CD4-positive, alpha-beta T cell treated with Interleukin-21 for 1 hour (primary cell): Measurements from ENCODE around the gene DISC1.
"Not testable (repeated sequence)": the region's sequence is repeated elsewhere in the genome, so short reads cannot be mapped to it uniquely, and the experiment has no call there.

Experiments used
- DNase-seq: peaks from one replicate; pipeline ENCODE4 v3.0.0-alpha.2; 2020

Gene DISC1

DNA sequence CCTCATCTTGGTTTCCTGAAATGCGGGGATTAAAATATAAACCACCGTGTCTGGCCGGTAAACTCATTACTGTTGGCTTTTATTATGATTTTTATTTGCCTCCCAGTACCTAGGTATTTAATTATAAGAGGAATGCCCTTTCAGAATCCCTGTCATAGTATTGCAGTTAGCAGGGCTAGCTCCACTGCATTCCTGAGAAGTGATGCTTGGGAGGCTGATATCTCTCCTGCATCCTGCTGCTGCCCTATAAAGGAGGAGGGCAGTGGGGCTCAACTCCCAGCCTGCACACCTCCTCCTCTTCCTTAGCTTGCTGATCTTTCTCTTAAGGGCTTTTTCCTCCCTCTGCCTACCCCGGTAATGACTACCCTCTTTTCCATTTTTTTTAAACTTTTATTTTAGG, 19.9 kb upstream of the DISC1 start:
- DNase-seq, result no peak

GRCh38 chr1:231610388-231610787, 16.2 kb upstream of the DISC1 start:
- DNase-seq, result no peak

DNA sequence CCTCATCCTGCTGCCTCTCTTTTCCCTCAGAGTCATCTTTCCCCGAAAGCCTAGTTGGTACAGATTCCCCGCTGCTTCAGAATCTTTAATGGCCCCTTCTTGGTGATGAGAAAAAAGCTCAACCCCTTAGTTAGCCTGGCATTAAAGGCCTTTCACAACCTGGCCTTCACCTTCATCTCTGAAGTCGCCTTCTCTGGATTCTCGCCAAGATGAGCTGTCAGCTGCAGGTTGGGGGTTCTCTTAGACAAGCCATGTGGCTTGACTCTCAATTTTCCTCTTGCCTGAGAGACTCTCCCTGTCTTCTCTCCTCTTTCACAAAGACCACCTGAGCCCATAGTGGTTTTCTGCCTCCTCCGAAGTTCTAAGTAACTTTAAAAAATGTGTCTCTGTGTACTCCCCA, 15.5 kb upstream of the DISC1 start:
- no peak for DNase-seq

DNA sequence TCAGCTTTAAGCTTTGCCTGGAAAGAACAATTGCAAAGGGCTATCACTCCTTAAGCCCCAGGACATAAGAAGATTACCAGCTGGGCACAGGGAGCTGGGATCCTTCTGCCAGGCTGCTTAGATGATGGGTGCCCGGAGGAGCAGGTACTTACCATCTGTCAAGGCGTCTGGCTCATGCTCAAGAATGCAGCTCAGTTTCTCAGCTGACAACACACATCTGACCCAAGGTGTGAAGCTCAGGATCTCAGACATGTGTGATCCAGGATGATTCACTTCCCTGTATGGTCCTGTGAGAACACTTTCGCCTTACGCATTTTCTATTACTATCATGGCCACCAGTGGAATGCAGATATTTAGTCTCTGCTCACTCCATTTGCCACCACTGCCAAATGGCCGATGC, 14.7 kb upstream of the DISC1 start:
- no peak for DNase-seq

GRCh38 chr1:231612393-231613089, 14.0 kb upstream of the DISC1 start:
- peak; percentile 66 for DNase-seq

GRCh38 chr1:231613419-231614349, 12.9 kb upstream of the DISC1 start:
- DNase-seq, result no peak

DNA sequence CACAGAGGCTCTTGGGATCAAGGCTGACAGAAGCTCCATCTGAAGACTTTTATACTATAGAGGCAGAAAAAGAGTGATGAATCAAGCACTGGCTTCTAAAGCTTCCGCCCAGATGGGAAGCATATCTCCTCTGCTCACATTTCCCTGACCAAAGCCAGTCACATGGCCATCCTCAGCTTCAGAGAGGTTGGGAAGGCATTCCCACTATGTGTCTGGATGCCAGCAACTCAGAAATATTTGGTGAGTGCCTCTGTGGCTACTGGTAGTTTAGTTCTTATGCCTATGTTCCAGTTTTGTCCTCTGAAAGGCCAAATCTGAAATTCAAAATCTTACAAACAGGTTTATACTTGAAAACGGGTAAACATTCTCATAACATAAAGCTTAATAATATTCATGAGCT, 9.9 kb upstream of the DISC1 start:
- no peak for DNase-seq

DNA sequence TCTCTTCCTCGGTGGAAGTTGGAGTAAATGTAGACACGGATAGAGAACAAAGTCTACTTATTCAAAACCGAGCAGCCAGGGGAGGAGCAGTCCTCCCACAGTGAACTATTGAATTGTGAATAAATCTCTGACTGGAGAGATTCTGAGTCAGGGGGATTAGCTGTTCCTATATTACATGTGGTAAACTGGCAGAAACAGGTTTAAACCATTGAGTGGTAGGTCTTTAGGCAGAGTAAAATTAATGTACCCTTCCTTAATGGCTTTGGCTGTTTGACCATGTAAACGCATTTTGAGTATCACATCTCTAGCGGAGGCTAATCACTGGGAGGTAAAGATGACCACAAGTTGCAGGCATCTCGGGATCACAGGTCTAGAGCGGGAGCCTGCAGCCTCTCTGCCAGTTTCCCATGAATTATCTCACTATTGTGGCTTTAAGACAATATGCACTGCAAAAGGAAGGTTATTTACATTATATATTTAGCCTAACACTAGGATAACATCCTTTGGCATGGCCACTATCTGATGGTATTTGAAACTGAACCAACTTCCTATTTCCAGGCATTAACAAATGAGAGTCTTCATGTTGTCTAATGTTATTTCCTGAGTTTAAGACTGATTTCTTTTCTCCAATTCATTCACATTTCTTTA, 7.9 kb upstream of the DISC1 start:
- no peak for DNase-seq

- DNase-seq, result no peak
These were observed 7.3 kb upstream of the DISC1 start for GRCh38 chr1:231619257-231619634.

DNA sequence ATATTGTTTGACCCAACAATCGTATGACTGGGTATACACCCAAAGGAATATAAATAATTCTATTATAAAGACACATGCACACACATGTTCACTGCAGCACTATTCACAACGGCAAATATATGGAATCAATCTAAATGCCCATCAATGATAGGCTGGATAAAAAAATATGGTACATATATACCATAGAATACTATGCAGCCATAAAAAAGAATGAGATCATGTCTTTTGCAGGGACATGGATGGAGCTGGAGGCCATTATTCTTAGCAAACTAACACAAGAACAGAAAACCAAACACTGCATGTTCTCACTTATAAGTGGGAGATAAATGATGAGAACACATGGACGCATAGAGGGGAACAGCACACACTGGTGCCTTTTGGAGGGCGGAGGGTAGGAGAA, 1.5 kb upstream of the DISC1 start:
- DNase-seq, result not testable (repeated sequence)

DNA sequence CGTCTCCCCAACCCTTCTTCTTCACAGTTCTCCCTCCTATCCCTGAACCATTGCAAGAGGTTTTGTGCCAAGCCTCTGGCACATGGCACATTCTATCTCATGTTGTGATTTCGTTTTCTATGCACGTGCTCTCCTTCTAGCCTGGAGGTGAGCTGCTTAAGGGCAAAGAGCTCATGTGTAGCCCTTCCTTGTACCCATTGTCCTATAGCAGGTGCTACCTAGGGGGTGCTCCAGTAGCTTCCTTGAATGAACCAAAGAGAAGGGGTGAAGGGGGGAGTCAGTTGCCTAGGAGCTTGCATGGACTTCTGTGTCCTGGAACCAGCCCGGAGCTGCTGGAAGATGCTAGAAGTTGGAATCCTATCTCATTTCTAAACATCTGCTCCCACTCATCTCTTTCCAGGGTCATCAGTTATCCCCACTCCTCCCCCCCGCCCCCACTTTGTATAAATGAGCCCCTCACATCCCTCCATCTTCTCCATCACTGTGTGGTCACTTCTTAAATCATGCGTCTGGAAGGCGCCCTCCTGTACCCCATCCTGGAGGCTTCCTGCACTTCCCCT, 535 bp upstream of the DISC1 start:
- no peak for DNase-seq

DNA sequence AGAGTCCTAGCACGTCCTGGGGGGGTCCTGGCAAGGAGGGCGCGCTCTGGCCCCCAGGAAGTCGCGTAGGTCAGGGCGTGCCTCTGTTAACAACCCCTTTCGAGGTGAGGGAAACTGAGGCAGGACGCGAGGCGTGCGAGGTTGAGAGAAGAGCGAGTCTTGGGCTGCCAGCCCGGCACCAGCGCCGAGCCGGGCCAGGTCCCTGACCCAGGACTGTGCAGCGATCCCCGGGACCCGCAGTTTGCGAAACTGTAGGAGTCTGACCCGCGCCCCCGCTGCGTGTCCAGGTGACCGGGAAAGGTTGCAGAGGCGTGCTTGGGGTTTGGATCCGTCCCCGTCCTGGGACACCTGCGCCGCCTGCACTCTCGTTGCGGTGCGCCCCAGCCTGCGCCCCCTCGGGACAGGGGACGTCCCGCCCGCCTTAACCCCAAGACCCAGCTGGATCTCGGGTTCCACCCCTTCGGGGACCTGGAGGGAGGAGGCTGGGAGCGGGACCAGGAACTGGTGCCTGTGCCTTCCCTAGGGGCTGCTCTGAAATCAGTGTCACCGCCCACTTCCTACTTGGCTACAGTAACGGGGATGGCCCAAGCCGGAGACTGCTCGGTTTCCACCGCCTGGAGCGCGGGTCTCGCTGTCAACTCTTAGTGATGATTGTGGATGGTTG, 493 bp downstream of the DISC1 start:
- DNase-seq, result peak; percentile 52

GRCh38 chr1:231628207-231628876, 1.8 kb downstream of the DISC1 start:
- peak; percentile 21 for DNase-seq

DNA sequence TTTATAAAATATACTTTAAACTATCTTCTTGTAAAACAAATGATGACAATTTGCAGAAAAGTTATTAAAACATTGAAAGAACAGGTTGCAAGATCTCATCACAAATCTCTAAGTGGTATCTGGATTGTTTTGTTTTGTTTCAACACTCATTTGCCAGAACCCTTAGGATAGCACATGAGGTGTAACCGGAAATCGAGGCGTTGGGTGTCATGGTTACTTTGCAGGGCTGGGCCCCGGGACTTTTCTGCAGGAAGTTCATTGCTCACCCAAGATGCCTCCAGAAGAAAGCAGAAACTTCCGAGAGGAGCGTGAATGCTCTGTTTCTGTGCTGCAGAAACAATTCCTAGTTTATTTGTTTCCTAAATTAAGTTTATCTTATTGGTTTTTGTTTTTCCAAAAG, 2.5 kb downstream of the DISC1 start:
- DNase-seq, result peak; percentile 27

DNA sequence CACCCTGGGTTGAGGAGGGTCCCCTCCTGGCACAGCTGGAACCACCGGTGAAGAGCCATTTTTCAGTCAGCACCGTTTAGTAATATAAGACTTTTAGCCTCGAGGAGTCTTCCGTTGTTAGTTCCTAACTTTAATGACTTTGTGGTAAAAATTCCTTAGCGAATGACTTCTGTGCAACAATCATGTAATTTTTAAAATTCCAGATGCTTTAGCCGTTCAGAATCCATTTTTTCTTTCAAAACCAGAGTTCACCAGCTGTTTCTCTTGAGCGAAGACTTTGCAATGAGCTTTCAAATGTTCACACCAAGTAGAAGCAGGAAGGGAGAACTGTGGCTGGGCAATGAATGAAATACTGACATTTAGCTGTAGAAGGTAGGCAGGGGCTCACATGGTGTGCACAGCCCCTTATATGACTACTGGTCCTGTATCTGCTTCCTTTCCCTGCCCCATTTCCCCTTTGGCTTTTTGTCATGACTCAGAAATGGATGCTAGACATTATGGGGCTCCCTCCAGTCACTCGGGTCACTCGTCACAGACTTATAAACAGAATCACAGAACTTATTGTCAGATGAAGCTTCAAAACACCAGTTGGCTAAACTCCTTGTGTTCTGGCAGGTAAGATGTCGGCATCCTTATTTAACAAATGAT, 4.1 kb downstream of the DISC1 start:
- DNase-seq, result no peak

DNA sequence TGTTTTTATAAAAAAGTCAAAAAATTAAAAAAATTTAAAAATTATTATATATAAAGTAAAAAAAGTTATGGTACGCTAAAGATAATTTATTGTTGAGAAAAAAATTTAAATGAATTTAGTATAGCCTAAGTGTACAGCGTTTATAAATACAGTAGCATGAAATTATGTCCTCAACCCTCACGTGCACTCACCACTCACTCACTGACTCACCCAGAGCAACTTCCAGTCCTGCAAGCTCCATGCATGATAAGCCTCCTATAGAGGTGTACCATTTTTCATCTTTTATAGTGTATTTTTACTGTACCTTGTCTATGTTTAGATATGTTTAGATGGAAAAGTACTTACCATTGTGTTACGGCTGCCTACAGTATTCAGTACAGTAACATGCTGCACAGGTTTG, 5.1 kb downstream of the DISC1 start:
- no peak for DNase-seq

GRCh38 chr1:231632119-231632518, 5.5 kb downstream of the DISC1 start:
- DNase-seq, result no peak

DNA sequence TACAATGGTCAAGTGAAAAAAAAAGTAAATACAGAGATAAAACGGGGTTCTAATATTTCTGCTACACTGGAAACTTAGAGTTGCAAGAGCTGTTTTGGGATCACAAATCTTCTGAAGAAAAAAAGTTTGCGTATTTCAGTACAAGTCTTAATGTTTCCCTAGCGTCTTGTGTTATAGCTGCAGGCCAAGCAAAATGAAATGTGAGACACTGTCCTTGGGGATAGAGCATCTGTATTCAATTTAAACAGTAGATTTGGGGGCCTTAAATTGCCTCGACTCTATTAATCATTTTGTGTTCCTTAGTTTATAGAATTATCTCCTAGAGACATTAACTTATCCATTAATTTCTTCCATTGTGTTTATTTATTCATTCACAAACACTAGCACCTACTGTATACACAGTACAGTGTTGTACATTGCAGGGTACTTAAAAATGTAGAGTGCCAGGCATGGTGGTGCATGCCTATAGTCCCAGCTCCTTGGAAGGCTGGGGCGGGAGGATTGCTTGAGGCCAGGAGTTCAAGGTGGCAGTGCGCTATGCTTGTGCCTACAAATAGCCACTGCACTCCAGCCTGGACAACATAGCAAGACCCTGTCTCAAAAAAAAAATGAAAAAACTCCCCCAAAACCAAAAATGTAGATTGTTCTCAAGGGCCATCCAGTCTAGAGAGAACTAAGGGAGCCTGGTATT, 7.9 kb downstream of the DISC1 start:
- no peak for DNase-seq

DNA sequence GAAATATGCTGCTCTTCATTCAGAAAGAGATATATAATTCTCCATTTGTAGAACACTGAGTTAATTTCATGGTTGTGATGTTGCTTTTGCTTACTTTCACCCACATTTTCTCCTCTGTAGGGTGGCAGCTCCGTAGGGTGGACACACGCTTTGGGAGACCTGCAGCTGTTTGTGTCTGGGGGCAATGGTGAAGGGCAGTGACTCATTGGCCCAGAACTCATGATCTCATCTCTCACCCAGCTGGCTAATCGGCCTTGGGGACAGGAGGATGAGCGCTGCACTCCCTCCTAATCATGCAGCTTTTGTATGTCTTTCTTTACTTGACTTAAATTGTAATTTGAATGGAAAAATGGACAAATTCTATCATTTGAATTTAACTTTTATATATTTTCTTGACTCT, 9.6 kb downstream of the DISC1 start:
- DNase-seq, result no peak

DNA sequence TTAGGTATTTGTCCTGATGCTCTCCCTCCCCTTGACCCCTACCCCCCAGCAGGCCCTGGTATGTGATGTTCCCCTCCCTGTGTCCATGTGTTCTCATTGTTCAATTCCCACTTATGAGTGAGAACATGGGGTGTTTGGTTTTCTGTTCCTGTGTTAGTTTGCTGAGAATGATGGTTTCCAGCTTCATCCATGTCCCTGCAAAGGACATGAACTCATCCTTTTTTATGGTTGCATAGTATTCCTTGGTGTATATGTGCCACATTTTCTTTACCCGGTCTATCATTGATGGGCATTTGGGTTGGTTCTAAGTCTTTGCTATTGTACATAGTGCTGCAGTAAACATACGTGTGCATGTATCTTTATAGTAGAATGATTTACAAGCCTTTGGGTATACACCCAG, 10.3 kb downstream of the DISC1 start:
- not testable (repeated sequence) for DNase-seq

GRCh38 chr1:231638647-231639046, 12.1 kb downstream of the DISC1 start:
- DNase-seq, result no peak
